Activated effector memory CD4-positive, alpha-beta T cell treated with Interleukin-2 at 50 U/mL for 16 hours (primary cell): ENCODE data around the gene SIAE.
A peak's percentile ranks its signal among the peaks of the same experiment; 100 is the strongest.

Experiments
- DNase-seq: peaks from one replicate; pipeline ENCODE4 v3.0.0-alpha.2; 2020

SIAE gene

GRCh38 chr11:124661553-124661952 is 12.0 kb downstream of the SIAE start:
- DNase-seq: no peak

DNA sequence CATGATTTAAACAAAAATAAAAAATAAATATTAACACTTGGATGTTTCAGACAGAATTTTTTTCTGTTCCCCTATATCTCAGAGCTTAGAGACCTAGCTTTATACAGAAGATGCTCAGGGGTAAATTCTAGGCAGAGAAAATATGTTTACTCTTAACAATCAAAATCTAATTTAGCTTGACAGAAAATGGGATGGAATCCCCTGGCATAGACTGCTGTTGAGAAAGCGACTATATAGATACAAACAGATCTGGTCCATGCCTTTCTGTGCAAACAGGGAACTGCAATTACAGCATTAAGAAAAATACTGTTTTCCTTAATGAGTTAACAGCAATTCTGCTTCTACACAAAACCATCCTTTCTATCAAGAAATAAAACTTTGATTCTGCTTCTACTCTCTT is 14.6 kb downstream of the SIAE start:
- DNase-seq: no peak

DNA sequence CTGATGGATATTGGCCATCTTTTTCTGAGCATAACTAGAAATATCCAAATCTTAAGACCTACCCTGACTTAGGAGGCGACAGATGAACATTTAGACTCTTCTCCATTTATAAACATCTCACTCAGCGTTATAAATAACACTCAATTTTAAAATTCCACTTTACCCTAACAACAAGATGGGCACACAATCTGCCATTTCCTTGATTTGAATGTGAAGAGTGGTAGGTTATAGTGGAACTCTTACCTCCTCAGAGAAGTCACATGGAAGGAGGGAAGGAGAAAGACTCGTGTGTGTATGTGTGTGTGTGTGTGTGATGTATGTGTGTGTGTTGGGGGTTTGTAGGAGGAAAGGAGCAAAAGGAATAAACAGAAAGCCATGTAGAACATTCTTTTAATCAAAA is 15.0 kb downstream of the SIAE start:
- no peak for DNase-seq

- no peak for DNase-seq
Observed at GRCh38 chr11:124657904-124658303, 15.6 kb downstream of the SIAE start.

GRCh38 chr11:124656774-124657630 is 16.5 kb downstream of the SIAE start:
- DNase-seq: no peak

DNA sequence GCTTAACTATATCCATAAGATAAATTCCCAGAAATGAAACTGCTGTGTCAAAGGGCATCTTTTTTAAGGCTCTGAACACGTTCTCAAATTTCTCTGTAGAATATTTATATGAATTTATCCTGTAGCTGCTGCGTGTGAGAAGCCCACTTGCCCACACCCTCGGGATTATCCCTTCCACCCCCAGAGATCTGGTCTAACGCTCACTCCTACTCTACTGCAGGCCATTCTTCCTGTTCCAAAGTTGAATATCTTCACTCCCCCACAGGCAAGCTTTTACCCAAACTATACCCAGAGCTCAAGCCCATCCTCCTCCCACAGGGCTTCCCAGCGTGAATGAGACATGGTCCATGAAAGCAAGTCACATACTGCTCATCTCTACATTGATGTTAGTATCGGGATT is 24.9 kb downstream of the SIAE start:
- no peak for DNase-seq

- no peak for DNase-seq
Observed at GRCh38 chr11:124646148-124646547, 27.4 kb downstream of the SIAE start.

DNA sequence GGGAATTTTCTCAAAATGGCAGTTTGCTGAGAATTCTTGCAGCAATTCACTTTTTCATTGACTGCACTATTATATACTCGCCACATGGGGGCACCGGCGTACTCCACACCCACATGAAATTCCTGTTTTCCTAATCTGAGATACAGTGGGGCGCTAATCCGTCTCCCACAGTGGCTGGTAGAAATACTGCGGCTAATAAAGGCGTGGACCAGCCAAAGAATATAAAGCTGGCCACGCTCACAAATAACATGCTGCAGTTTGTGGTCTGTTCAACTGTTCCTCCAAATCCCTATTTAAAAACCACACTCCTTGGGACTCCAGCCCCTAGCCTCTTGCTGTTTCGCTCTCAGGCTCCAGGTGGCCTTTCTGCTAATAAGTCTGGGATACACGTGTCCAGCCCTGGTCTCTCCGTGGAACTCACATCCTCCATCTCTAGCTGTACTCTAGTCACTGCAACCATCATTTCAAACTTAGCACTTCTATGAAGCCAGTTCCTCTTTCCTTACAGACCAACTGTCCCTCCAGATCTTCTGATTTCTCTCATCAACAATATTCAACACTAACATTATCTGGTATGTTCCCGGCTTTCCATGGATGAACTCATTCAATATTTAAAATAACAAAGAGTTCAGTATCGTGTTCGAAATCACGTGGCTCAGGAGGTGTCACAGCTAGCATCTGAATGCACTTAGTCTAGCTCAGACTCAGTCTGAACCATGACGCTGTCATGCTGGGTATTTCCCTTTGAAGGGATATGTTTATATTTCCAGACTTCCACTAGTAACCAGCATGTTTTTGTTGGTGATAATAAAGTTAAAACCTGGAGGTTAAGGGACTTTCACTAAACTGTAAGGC is 28.9 kb downstream of the SIAE start:
- no peak for DNase-seq

GRCh38 chr11:124643605-124644425 is 29.7 kb downstream of the SIAE start:
- no peak for DNase-seq

DNA sequence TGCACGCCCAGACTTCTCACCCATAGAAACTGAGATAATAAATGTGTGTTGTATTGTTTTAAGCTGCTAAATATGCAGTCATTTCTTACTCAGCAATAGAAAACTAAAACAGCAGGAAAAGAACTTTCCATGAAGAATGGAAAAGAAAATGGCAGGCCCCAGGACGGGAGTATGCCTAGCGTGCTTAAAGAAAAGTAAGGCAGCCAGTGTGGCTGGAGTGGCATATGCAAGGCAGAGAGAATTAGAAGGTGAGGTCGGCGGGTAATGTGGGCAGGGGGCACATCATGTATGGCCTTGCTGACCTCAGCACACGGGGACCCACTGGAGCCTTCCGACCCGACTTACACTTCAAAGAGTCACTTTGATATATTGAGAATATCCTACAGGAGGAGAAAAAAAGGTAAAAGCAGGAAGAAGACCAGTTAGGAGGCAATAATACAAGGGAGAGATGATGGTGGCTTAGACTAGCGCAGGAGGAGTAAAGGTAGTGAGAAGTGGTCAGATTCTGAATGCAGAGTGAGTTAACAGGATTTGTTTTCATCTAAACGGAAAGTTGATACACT is 30.4 kb downstream of the SIAE start:
- no peak for DNase-seq

DNA sequence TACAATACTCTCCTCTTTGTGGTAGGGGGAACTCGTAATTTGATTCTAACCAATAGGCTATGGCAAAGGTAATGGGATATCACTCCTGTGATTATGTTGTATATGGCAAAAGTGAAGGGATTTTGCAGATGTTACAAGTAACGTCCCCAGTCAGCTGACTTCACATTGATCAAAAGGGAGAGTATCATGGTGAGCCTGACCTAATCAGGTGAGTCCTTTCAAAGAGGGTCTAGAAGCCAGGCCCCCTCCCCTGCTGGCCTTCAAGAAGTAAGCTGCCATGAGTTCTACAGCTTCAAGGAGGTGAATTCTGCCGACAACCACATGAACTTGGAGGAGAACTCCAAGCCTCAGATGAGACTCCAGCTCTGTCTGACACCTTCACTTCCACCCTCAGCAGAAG is 30.9 kb downstream of the SIAE start:
- DNase-seq: no peak

GRCh38 chr11:124640666-124641065 is 32.9 kb downstream of the SIAE start:
- DNase-seq: no peak

- no peak for DNase-seq
Observed at GRCh38 chr11:124639186-124639585, 34.4 kb downstream of the SIAE start.

DNA sequence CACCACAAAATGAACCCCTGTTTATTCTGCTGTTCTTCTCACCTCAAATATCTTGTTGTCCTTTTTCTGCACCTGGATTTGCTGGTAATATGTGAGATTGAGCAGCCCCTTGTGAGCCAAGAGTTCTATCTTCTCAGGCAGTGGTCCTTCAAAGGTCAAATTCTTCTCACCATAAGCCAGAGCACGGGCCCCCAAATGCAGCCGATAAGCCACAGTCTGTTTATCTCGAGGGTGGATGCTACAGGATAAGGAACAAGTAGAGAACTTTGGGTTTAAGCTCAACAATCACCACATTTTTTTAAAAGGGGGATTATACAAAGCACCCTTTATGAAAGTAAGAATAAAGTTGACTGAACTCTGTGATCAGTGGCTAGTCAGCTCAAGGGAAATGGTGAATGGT is 35.0 kb downstream of the SIAE start:
- DNase-seq: no peak

- DNase-seq: no peak
Observed at GRCh38 chr11:124635932-124636331, 37.6 kb downstream of the SIAE start.

DNA sequence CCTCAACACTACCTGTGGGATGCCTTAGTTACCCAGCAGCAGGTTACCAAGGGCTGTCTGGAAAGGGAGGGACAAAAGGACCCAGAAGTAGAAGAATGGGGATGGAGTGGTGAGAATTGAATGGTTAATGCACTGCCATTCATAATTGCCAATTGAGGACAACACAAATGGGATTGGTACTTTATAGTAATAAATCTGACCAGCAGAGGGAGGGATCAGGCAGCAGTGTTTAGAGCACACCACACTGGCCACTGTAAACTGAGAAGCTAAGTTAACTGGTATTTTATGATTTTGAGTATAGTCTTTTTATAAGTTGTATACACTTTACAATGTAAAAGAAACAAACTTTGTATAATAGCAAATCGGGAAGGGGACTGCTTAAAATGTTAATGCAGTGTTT is 40.2 kb downstream of the SIAE start:
- DNase-seq: no peak

GRCh38 chr11:124629961-124630360 is 43.6 kb downstream of the SIAE start:
- DNase-seq: no peak

GRCh38 chr11:124627546-124627945 is 46.0 kb downstream of the SIAE start:
- no peak for DNase-seq

DNA sequence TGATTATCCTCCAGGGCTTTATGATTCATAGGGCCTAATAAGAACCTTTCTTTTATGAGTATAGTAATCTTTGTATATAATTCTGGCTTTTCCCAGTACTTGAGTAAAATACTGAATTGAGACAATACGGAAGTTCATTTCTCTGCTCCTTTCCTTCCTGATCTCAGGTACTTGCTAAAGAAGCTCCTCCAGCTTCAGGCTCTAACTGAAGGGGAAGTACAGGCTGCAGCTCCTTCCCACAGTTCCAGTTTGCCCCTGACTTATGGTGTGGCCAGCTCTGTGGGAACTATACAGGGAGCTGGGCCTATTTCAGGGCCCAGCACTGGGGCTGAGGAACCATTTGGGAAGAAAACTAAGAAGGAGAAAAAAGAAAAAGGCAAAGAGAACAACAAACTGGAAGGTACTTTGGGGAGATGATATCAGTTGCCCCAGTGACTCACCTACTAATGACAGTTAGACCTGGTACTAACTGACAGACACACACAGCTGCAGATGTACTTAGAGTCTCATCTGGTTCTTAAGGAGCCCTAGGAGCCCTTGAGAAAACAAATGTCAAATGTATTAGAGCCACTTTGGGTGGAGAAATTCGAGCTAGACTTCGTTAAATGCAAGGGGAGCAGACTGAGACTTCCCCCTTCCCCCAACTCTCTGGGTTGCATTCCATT is 47.9 kb downstream of the SIAE start:
- no peak for DNase-seq

DNA sequence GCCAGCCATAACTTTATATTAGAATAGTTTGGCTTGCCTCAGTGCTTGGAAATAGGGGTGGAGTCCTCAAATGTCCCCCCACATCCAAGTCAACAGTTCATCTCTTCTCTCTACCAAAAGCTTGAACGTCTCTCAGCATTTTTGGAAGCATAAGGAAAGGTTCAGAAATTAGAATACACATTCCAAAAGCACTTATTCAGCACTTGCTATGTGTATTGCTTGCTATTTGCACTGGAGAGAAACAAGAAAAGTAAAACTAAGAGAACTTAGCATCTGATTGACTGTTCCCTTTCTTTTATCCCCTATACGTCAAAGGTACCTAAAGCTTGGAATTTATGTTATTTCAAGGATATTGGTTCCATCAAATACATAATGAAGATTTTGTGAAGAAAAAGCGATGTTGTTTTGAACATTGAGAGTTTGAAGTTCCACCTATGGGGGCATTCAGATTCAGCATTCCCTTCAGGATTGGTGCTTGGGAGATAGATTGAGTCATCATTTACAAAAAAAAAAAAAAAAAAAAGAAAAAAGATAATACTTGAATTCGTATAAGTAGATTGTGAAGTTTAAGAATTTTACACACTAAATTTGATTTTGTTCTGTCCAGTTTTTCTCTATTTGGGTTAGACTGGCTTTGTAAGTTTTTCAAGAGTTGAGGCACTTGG is 49.5 kb downstream of the SIAE start:
- DNase-seq: no peak

DNA sequence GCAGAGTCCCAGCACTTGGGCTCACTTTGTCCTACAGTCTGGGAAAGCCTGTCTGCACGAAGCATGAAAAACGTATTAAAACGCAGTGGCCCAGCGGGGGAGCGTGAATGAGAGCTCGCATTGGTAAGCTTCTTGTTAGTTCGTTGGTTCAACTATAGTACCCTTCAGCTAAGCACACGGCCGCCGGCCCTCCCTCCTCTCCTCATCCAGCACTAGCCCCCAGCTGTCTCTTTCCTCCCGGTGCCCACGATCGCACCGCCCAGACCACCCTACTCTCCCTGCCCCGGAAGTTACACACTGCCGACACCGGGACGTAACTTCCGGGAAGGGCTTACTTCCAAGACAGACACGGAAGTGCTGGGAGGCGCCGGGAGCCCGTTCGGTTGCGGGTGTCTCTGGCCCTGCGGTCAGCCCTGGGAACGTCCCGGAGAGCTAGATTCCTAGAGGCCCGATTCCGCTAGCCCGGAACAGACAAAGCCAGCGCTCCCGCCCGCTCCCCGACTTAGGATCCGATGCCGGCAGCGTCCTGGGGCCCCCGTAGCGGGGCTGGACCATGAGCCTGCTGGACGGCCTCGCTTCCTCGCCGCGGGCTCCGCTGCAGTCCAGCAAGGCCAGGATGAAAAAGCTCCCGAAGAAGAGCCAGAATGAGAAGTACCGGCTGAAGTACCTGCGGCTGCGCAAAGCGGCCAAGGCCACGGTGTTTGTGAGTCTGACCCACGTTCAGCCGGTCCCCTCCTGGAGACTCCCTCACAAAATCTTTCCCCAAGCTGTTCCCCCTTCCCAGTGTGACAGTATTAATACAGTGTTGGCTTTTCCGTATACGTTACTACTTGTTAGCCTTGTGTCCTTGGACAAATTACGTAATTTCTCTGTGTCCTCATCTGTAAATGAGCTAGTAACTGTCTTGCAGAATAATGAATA is 50.7 kb downstream of the SIAE start, which contains the start of gene TBRG1:
Gene TBRG1 (plus strand): TSS at position 334 of the 921 bp plus-strand sequence. CDS start 220 bp downstream, at position 554.
- peak; percentile 71 for DNase-seq
